Psoas muscle (tissue), 8 donors: Measurements from ENCODE around the gene CD14. TPM values are rescaled to one million over a fixed set of nuclear protein-coding genes. Genes with fewer than 3 reads are reported as not detected.

Experiments used
- ATAC-seq, 4 donors: fragments of 200-7000 bp; cut with Tn5 transposase; one replicate each; pipeline ENCODE4 v1.9.1; 2020; ENCODE audit warnings: moderate library complexity in 3 of 4, mild to moderate bottlenecking in 2 of 4
- DNase-seq, 2 donors: peaks; one replicate each; pipeline ENCODE4 v3.0.0-alpha.2; 2020
- H3K27ac ChIP-seq: fragments of 200-600 bp; one replicate; pipeline ENCODE4 v1.8.0; 2022
- H3K27me3 ChIP-seq, 3 donors: fragments of 200-600 bp in 1 of 3; one replicate each; pipeline versions ENCODE4 v1.6.1 to v1.8.0; 2013 to 2022; ENCODE audit warnings: low read length in 2 of 3, mild to moderate bottlenecking in 2 of 3, moderate library complexity in 1 of 3; ENCODE audit not compliant: insufficient read depth in 3 of 3
- H3K36me3 ChIP-seq, 2 donors: fragments of 200-600 bp in 1 of 2; one replicate each; pipeline versions ENCODE4 v1.6.1 to v1.8.0; 2013 to 2022; ENCODE audit warnings: low read depth in 1 of 2, mild to moderate bottlenecking in 1 of 2, moderate library complexity in 1 of 2; ENCODE audit not compliant: insufficient read depth in 1 of 2
- H3K4me1 ChIP-seq: fragments of 200-600 bp; one replicate; pipeline ENCODE4 v1.8.0; 2022
- H3K4me3 ChIP-seq: fragments of 200-600 bp; one replicate; pipeline ENCODE4 v1.8.0; 2022; ENCODE audit warnings: mild to moderate bottlenecking
- H3K9me3 ChIP-seq: fragments of 200-600 bp; one replicate; pipeline ENCODE4 v1.8.0; 2022
- CTCF ChIP-seq: fragments of 200-600 bp; IDR thresholded peaks from one replicate; pipeline ENCODE4 v1.8.0; 2022; ENCODE audit warnings: antibody characterized with exemption
- WGBS, 3 donors: extraction: QIAGEN DNeasy Blood & Tissue Kit; methylation state at CpG; one replicate each; pipeline versions ENCODE4 v1.1.6 to v1.1.7; 2013; 5-methylcytosine and 5-hydroxymethylcytosine counted together
- intact Hi-C, 2 donors: fragments of 100-400 bp; cut with DNase I; formaldehyde crosslinking; loops; one replicate each; pipeline versions ENCODE4 v1.11.0 to v1.14.2; 2022
- polyA plus RNA-seq, 3 donors: library from polyadenylated mRNA; stranded (reverse); fragments of 200-250 nt; gene quantifications; one replicate each; pipeline ENCODE4 v1.2.3, GENCODE V29; 2013
- total RNA-seq, 4 donors: library from RNA; stranded (reverse); fragmentation: NEBNext Ultra II Directional in 2 of 4; extraction: Animal tissue kit (Norgen Biotek cat#: 25700) in 2 of 4; gene quantifications; one replicate each; pipeline versions ENCODE4 v1.2.1 to v1.2.4, GENCODE V29; 2021 to 2023
- donor health status: healthy with polysubstance abuse.
- donor health status: DM: no; HTN: no; CAD: no; lungs with moderate emphysema.
- donor health status: Bipolar disorder and iron deficiency.
- donor health status: healthy.
- donor health status: DM: yes; HTN: yes; CAD: no.
- donor health status: DM: no; HTN: no; CAD: no.
- donor health status: DM: no; HTN: no; CAD: no.
- donor health status: DM: yes; HTN: yes; CAD: no.

The CD14 gene
- total and polyA plus RNA-seq, 7 donors, result 4.9 to 43.9 (median 13.9) TPM

DNA sequence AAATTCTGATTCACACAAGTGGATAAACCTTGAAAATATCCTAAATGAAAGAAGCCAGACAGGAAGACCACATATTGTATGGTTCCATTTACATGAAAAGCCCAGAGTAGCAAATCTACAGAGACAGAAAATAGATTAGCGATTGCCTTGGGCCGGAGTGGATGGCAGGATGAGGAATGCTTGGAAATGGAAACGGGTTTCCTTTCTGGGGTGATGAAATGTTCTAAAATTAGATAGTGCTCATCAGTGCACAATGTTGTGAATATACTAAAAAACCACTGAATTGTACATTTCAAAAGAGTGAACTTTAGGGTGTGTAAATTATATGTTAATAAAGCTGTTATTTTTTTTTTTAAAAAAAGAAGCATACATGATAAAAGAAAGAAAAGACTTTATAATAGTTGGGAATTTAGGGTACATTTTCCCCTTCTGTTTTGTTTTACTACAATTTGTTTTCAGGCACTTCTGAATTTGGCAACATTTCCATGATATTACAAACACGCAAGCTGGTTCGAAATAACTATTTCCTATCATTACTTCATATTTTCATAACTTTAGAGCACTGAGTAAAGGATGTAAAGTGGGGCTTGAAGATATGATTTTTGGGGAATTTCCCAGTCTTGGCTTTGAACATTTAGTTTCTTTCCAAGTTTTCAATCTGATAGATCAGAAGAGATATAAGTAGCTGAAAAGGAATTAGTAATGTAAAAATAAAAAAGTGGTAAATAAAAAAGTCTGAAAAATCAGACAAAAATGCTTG is 44.5 kb downstream of the CD14 start:
- H3K4me3 ChIP-seq, result no peak overlapping the region
- DNase-seq, result no peak
- H3K27ac ChIP-seq, result peak overlapping the region; percentile 36
- no peaks in the 10 kb centered on the region for H3K27me3 ChIP-seq
- intact Hi-C loops, result no loop called here
- H3K9me3 ChIP-seq, result no peaks in the 10 kb centered on the region
- 22 to 35% (median 31%) methylated on average over 5 of the region's 5 CpGs for WGBS, 3 donors
- peak; percentile 73 to 85 (median 76) for ATAC-seq
- no peak for TF ChIP-seq CTCF
- no peaks in the 10 kb centered on the region for H3K36me3 ChIP-seq
- peaks cover 11% of the 10 kb centered on the region for H3K4me1 ChIP-seq

DNA sequence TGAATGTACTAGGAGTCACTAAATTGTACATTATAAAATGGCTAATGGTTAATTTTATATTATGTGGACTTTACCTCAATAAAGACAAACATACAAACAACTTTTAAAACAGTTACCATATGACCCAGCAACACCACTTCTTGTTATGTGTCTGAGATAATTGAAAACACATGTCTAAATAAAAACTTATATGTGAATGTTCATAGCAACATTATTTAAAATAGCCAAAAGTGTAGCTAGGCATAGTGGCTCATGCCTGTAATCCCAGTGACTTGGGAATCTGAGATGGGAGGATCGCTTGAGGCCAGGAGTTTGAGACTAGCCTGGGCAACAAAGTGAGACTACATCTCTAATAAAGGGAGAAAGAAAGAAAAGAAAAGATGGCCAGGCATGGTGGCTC is 45.5 kb downstream of the CD14 start:
- Histone ChIP-seq H3K4me3 (no peak overlapping the region), H3K9me3 (no peaks in the 10 kb centered on the region), H3K4me1 (peaks cover 11% of the 10 kb centered on the region), H3K27me3 (no peaks in the 10 kb centered on the region), H3K36me3 (no peaks in the 10 kb centered on the region), H3K27ac (no peak overlapping the region)
- no peak for ATAC-seq
- no peak for TF ChIP-seq CTCF
- intact Hi-C loops, result no loop called here
- no peak for DNase-seq
- WGBS, 3 donors, result 88 to 93% (median 91%) methylated on average over 1 of the region's 1 CpG

Other genes starting within 250 kb of the CD14 start
- 10 to 100 TPM; 50.7 to 86.1 (median 72.0) TPM for gene ANKHD1, start 231.3 kb downstream of the CD14 start, total RNA-seq
- 10 to 100 TPM; 31.2 to 57.1 (median 37.3) TPM for gene ANKHD1, start 231.3 kb downstream of the CD14 start, polyA plus RNA-seq
- 100 to 1,000 TPM in 1 of 4 donors, 10 to 100 TPM in 3; 31.7 to 116 (median 40.5) TPM for gene EIF4EBP3, start 85.5 kb downstream of the CD14 start, total RNA-seq
- gene EIF4EBP3, start 85.5 kb downstream of the CD14 start, polyA plus RNA-seq, result 10 to 100 TPM; 43.8 to 81.8 (median 64.2) TPM
- 10 to 100 TPM; 33.4 to 58.5 (median 37.6) TPM for gene SRA1, start 75.7 kb downstream of the CD14 start, total RNA-seq
- gene SRA1, start 75.7 kb downstream of the CD14 start, polyA plus RNA-seq, result 10 to 100 TPM; 36.9 to 78.0 (median 58.6) TPM
- gene APBB3, start 68.6 kb downstream of the CD14 start, total RNA-seq, result 10 to 100 TPM in 3 of 4 donors, 1 to 10 TPM in 1; 9.5 to 25.4 (median 16.4) TPM
- gene APBB3, start 68.6 kb downstream of the CD14 start, polyA plus RNA-seq, result 1 to 10 TPM; 4.3 to 7.6 (median 6.6) TPM
- 100 to 1,000 TPM in 3 of 4 donors, 10 to 100 TPM in 1; 95.7 to 129 (median 117) TPM for gene SLC35A4, start 68.3 kb downstream of the CD14 start, total RNA-seq
- 100 to 1,000 TPM in 1 of 3 donors, 10 to 100 TPM in 2; 49.9 to 149 (median 99.6) TPM for gene SLC35A4, start 68.3 kb downstream of the CD14 start, polyA plus RNA-seq
- gene TMCO6, start 6.3 kb upstream of the CD14 start, total RNA-seq, result 1 to 10 TPM; 3.6 to 4.9 (median 4.1) TPM
- 1 to 10 TPM; 5.2 to 8.1 (median 6.4) TPM for gene TMCO6, start 6.3 kb upstream of the CD14 start, polyA plus RNA-seq
- 100 to 1,000 TPM in 2 of 4 donors, 10 to 100 TPM in 2; 82.6 to 136 (median 113) TPM for gene NDUFA2, start 14.5 kb upstream of the CD14 start, total RNA-seq
- 100 to 1,000 TPM; 216 to 276 (median 252) TPM for gene NDUFA2, start 14.5 kb upstream of the CD14 start, polyA plus RNA-seq
- 10 to 100 TPM; 74.8 to 99.2 (median 83.4) TPM for gene IK, start 14.7 kb upstream of the CD14 start, total RNA-seq
- 100 to 1,000 TPM in 1 of 3 donors, 10 to 100 TPM in 2; 96.5 to 169 (median 98.3) TPM for gene IK, start 14.7 kb upstream of the CD14 start, polyA plus RNA-seq
- gene WDR55, start 31.7 kb upstream of the CD14 start, total RNA-seq, result 10 to 100 TPM in 3 of 4 donors, 1 to 10 TPM in 1; 9.9 to 20.9 (median 13.3) TPM
- gene WDR55, start 31.7 kb upstream of the CD14 start, polyA plus RNA-seq, result 10 to 100 TPM; 12.3 to 33.4 (median 26.9) TPM
- 1 to 10 TPM in 2 of 4 donors, under 1 TPM in 2; 0.30 to 1.3 (median 0.87) TPM for gene DND1, start 40.4 kb upstream of the CD14 start, total RNA-seq
- gene DND1, start 40.4 kb upstream of the CD14 start, polyA plus RNA-seq, result 1 to 10 TPM in 1 of 3 donors, under 1 TPM in 2; 0.37 to 1.5 (median 0.61) TPM
- gene HARS1, start 58.2 kb upstream of the CD14 start, total RNA-seq, result 10 to 100 TPM; 29.5 to 48.1 (median 38.9) TPM
- gene HARS1, start 58.2 kb upstream of the CD14 start, polyA plus RNA-seq, result 10 to 100 TPM; 39.1 to 58.0 (median 45.2) TPM
- gene HARS2, start 58.3 kb upstream of the CD14 start, total RNA-seq, result 10 to 100 TPM; 19.8 to 35.1 (median 23.2) TPM
- 10 to 100 TPM; 23.8 to 40.9 (median 38.0) TPM for gene HARS2, start 58.3 kb upstream of the CD14 start, polyA plus RNA-seq
- 10 to 100 TPM; 44.7 to 54.5 (median 47.5) TPM for gene ZMAT2, start 67.3 kb upstream of the CD14 start, total RNA-seq
- gene ZMAT2, start 67.3 kb upstream of the CD14 start, polyA plus RNA-seq, result 100 to 1,000 TPM in 1 of 3 donors, 10 to 100 TPM in 2; 78.0 to 136 (median 81.4) TPM
- gene PCDHA1, start 153.0 kb upstream of the CD14 start, total RNA-seq, result under 1 TPM in 1 of 4 donors, not detected in 3; 0.10 TPM
- not detected for gene PCDHA1, start 153.0 kb upstream of the CD14 start, polyA plus RNA-seq
- gene PCDHA2, start 161.7 kb upstream of the CD14 start, total RNA-seq, result under 1 TPM in 1 of 4 donors, not detected in 3; 0.18 TPM
- not detected for gene PCDHA2, start 161.7 kb upstream of the CD14 start, polyA plus RNA-seq
- gene PCDHA3, start 167.9 kb upstream of the CD14 start, total RNA-seq, result under 1 TPM in 1 of 4 donors, not detected in 3; 0.12 TPM
- gene PCDHA3, start 167.9 kb upstream of the CD14 start, polyA plus RNA-seq, result under 1 TPM in 1 of 3 donors, not detected in 2; 0.03 TPM
- gene PCDHA4, start 173.9 kb upstream of the CD14 start, total RNA-seq, result under 1 TPM in 2 of 4 donors, not detected in 2; 0.06 to 0.08 TPM
- under 1 TPM; 0.01 to 0.06 (median 0.01) TPM for gene PCDHA4, start 173.9 kb upstream of the CD14 start, polyA plus RNA-seq
- not detected for gene PCDHA5, start 188.4 kb upstream of the CD14 start, total RNA-seq
- under 1 TPM in 1 of 3 donors, not detected in 2; 0.01 TPM for gene PCDHA5, start 188.4 kb upstream of the CD14 start, polyA plus RNA-seq
- gene PCDHA6, start 194.8 kb upstream of the CD14 start, total RNA-seq, result not detected
- gene PCDHA6, start 194.8 kb upstream of the CD14 start, polyA plus RNA-seq, result not detected
- gene PCDHA7, start 201.1 kb upstream of the CD14 start, total RNA-seq, result under 1 TPM in 1 of 4 donors, not detected in 3; 0.08 TPM
- gene PCDHA7, start 201.1 kb upstream of the CD14 start, polyA plus RNA-seq, result under 1 TPM in 2 of 3 donors, not detected in 1; 0.01 to 0.07 TPM
- under 1 TPM in 1 of 4 donors, not detected in 3; 0.12 TPM for gene PCDHA8, start 208.0 kb upstream of the CD14 start, total RNA-seq
- gene PCDHA8, start 208.0 kb upstream of the CD14 start, polyA plus RNA-seq, result under 1 TPM in 1 of 3 donors, not detected in 2; 0.01 TPM
- gene PCDHA9, start 215.2 kb upstream of the CD14 start, total RNA-seq, result under 1 TPM in 1 of 4 donors, not detected in 3; 0.04 TPM
- under 1 TPM in 1 of 3 donors, not detected in 2; 0.01 TPM for gene PCDHA9, start 215.2 kb upstream of the CD14 start, polyA plus RNA-seq
- gene PCDHA10, start 222.7 kb upstream of the CD14 start, total RNA-seq, result under 1 TPM in 2 of 4 donors, not detected in 2; 0.11 to 0.12 TPM
- under 1 TPM in 1 of 3 donors, not detected in 2; 0.05 TPM for gene PCDHA10, start 222.7 kb upstream of the CD14 start, polyA plus RNA-seq
- under 1 TPM in 1 of 4 donors, not detected in 3; 0.06 TPM for gene PCDHA11, start 235.8 kb upstream of the CD14 start, total RNA-seq
- under 1 TPM in 2 of 3 donors, not detected in 1; 0.01 to 0.03 TPM for gene PCDHA11, start 235.8 kb upstream of the CD14 start, polyA plus RNA-seq
- not detected for gene PCDHA12, start 242.1 kb upstream of the CD14 start, total RNA-seq
- under 1 TPM in 2 of 3 donors, not detected in 1; 0.01 to 0.06 TPM for gene PCDHA12, start 242.1 kb upstream of the CD14 start, polyA plus RNA-seq
- not detected for gene PCDHA13, start 248.9 kb upstream of the CD14 start, total RNA-seq
- not detected for gene PCDHA13, start 248.9 kb upstream of the CD14 start, polyA plus RNA-seq